Transverse colon (tissue), 4 donors: ENCODE results near the gene NCKAP5. TPM values are rescaled to one million over a fixed set of nuclear protein-coding genes. Genes with fewer than 3 reads are reported as not detected.

Source experiments
- DNase-seq: peaks from one replicate; pipeline ENCODE4 v3.0.0-alpha.2; 2019
- H3K27ac ChIP-seq, 4 donors: fragments of 200-600 bp; sonication (generic); 2 replicates each; pipeline ENCODE4 v1.5.1; 2016 to 2018; ENCODE audit warnings: inconsistent platforms in 4 of 4
- H3K27me3 ChIP-seq: fragments of 200-600 bp; sonication (generic); 2 replicates; pipeline ENCODE4 v1.5.1; 2017; ENCODE audit warnings: inconsistent platforms
- H3K36me3 ChIP-seq, 4 donors: fragments of 200-600 bp; sonication (generic); 2 replicates each; pipeline ENCODE4 v1.5.1; 2017 to 2019; ENCODE audit warnings: inconsistent platforms in 4 of 4
- H3K4me1 ChIP-seq, 4 donors: fragments of 200-600 bp; sonication (generic); 2 replicates each; pipeline ENCODE4 v1.5.1; 2017 to 2020; ENCODE audit warnings: inconsistent platforms in 4 of 4
- H3K4me3 ChIP-seq, 4 donors: fragments of 200-600 bp; sonication (generic); 1 replicate in 1 of 4; 2 replicates in 3 of 4; pipeline versions ENCODE4 v1.5.1 to v1.6.1; 2017 to 2019; ENCODE audit warnings: inconsistent platforms in 4 of 4
- H3K9me3 ChIP-seq, 2 donors: fragments of 200-600 bp; sonication (generic); 2 replicates each; pipeline ENCODE4 v1.5.1; 2017 to 2019; ENCODE audit warnings: inconsistent platforms in 2 of 2
- EP300 ChIP-seq: sonication (generic); formaldehyde crosslinking; IDR thresholded peaks from one replicate; pipeline ENCODE4 v1.6.1; 2017; ENCODE audit warnings: antibody characterized with exemption, low read depth
- POLR2A ChIP-seq: fragments of 450-650 bp; IDR thresholded peaks from one replicate; pipeline ENCODE4 v1.6.1; 2016; ENCODE audit warnings: antibody characterized with exemption, mild to moderate bottlenecking, moderate library complexity
- POLR2AphosphoS5 ChIP-seq, 3 donors: sonication (generic); formaldehyde crosslinking; IDR thresholded peaks; one replicate each; pipeline ENCODE4 v1.6.1; 2016; ENCODE audit warnings: antibody characterized with exemption in 3 of 3
- WGBS, 2 donors: methylation state at CpG; one replicate each; pipeline ENCODE4 v1.1.5; 2018; ENCODE audit warnings: low coverage in 1 of 2; 5-methylcytosine and 5-hydroxymethylcytosine counted together
- in situ Hi-C, 4 donors: fragments of 200-750 bp; cut with MboI; loops; one replicate each; pipeline versions ENCODE4 v1.15.0 to v1.15.1; 2017; ENCODE audit warnings: low sequenced_read_pairs in 3 of 4, low pct_ligation_motif_present in 1 of 4, low pct_unique_long_range_greater_than_20kb in 1 of 4
- intact Hi-C: fragments of 100-400 bp; cut with DNase I; formaldehyde crosslinking; loops from one replicate; pipeline ENCODE4 v1.15.1; 2023; ENCODE audit warnings: low total_unique reads
- total RNA-seq, 4 donors: library from RNA; depleted of rRNA; stranded (reverse); fragments of >200 nt; gene quantifications; one replicate each; pipeline ENCODE4 v1.1.0, GENCODE V29; 2016
- TF ChIP-seq, protein P1 (sequence below), 5 experiments: fragments of 200-600 bp in 3 of 5; fragments of 450-650 bp in 2 of 5; sonication (generic) in 3 of 5; IDR thresholded peaks; 1 replicate in 2 of 5; 2 replicates in 3 of 5; pipeline ENCODE4 v1.5.1; 2016 to 2017; ENCODE audit warnings: antibody characterized with exemption in 5 of 5, inconsistent platforms in 3 of 5, mild to moderate bottlenecking in 2 of 5, moderate library complexity in 1 of 5

The NCKAP5 gene
- total RNA-seq, 4 donors from 2014 or later: 1.1 to 10.9 (median 5.0) TPM

GRCh38 chr2:132732694-132733093 is 835.6 kb downstream of the NCKAP5 start:
- Histone ChIP-seq H3K27ac (no peak overlapping the region), H3K4me1 (no peaks in the 10 kb centered on the region), H3K36me3 (no peaks in the 10 kb centered on the region), H3K27me3 (no peaks in the 10 kb centered on the region), H3K9me3 (no peaks in the 10 kb centered on the region), H3K4me3 (no peak overlapping the region)
- TF ChIP-seq, protein P1, sequence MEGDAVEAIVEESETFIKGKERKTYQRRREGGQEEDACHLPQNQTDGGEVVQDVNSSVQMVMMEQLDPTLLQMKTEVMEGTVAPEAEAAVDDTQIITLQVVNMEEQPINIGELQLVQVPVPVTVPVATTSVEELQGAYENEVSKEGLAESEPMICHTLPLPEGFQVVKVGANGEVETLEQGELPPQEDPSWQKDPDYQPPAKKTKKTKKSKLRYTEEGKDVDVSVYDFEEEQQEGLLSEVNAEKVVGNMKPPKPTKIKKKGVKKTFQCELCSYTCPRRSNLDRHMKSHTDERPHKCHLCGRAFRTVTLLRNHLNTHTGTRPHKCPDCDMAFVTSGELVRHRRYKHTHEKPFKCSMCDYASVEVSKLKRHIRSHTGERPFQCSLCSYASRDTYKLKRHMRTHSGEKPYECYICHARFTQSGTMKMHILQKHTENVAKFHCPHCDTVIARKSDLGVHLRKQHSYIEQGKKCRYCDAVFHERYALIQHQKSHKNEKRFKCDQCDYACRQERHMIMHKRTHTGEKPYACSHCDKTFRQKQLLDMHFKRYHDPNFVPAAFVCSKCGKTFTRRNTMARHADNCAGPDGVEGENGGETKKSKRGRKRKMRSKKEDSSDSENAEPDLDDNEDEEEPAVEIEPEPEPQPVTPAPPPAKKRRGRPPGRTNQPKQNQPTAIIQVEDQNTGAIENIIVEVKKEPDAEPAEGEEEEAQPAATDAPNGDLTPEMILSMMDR (IDR thresholded peaks at IDR 0.05): no peak
- TF ChIP-seq POLR2AphosphoS5 (IDR thresholded peaks at IDR 0.05): no peak
- TF ChIP-seq POLR2A: no peak
- no peak for TF ChIP-seq EP300
- intact Hi-C loops (no loop called here), in situ Hi-C loops (no loop called here)
- DNase-seq: no peak
- WGBS, 2 donors: 92 to 96% methylated on average over 6 of the region's 6 CpGs

- H3K27me3 ChIP-seq: no peaks in the 10 kb centered on the region
- TF ChIP-seq, protein P1 (IDR thresholded peaks at IDR 0.05): no peak
- no peak for TF ChIP-seq EP300
- TF ChIP-seq POLR2AphosphoS5 (IDR thresholded peaks at IDR 0.05): no peak
- TF ChIP-seq POLR2A: no peak
- in situ Hi-C loops (no loop called here), intact Hi-C loops (no loop called here)
- DNase-seq: no peak
- H3K36me3 ChIP-seq: no peaks in the 10 kb centered on the region
- WGBS, 2 donors: 94% methylated on average over 5 of the region's 5 CpGs; no CpG with 5 or more reads in 1 of the 2 donors
- no peak overlapping the region for H3K4me3 ChIP-seq
- H3K27ac ChIP-seq: no peak overlapping the region
- no peaks in the 10 kb centered on the region for H3K9me3 ChIP-seq
- H3K4me1 ChIP-seq: no peaks in the 10 kb centered on the region
Observed at GRCh38 chr2:132731441-132731840, 836.8 kb downstream of the NCKAP5 start.

DNA sequence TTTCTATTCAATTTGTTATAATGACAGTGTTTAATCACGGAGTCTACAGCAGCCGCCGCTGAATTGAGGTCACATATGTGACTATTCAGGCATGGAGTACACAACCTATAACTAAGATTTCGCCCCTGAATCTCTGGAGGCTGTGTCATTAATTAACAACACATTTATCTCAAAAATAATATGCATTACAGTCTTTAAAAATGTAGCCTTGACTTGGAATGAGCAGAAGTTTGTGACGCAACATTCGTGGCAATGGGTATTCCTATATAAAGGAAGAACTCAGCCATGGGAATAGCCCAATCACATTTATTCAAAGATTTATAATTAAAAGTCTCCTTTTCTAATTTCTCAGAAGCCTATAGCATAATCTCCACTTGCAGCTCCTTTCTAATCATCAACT is 837.7 kb downstream of the NCKAP5 start:
- in situ Hi-C loops: no loop called here
- 92 to 100% methylated on average over 2 to 6 of the region's 6 CpGs for WGBS, 2 donors
- no peak for DNase-seq
- no peaks in the 10 kb centered on the region for H3K27me3 ChIP-seq
- intact Hi-C loops: no loop called here
- no peak overlapping the region for H3K27ac ChIP-seq
- TF ChIP-seq EP300 (no peak), POLR2A (no peak), POLR2AphosphoS5 (IDR thresholded peaks at IDR 0.05) (no peak)
- TF ChIP-seq, protein P1 (IDR thresholded peaks at IDR 0.05): no peak
- no peaks in the 10 kb centered on the region for H3K4me1 ChIP-seq
- no peaks in the 10 kb centered on the region for H3K9me3 ChIP-seq
- no peak overlapping the region for H3K4me3 ChIP-seq
- H3K36me3 ChIP-seq: no peaks in the 10 kb centered on the region

DNA sequence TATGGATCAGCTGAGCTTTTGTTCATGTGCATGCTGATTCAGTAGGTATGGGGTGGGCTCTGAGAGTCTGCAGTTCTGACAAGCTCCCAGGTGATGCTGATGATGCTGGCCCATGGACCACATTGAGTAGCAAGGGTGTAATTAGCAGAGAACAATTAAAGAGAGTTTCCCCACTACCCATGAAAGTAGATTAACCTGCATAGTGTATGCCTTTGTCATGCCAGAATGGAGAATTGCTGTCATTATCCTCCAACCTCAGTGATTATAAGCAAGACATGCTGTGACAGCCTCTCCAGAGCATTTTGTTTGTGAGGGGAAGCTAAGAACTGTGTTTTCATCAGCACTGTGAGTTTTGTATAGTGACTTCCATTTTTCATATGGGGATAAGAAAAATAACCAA is 838.7 kb downstream of the NCKAP5 start:
- DNase-seq: no peak
- Histone ChIP-seq H3K4me3 (no peak overlapping the region), H3K36me3 (no peaks in the 10 kb centered on the region), H3K4me1 (no peaks in the 10 kb centered on the region), H3K27ac (no peak overlapping the region), H3K27me3 (no peaks in the 10 kb centered on the region), H3K9me3 (no peaks in the 10 kb centered on the region)
- in situ Hi-C loops: no loop called here
- intact Hi-C loops: no loop called here
- TF ChIP-seq, protein P1 (IDR thresholded peaks at IDR 0.05): no peak
- TF ChIP-seq POLR2A: no peak
- no peak for TF ChIP-seq EP300
- no peak for TF ChIP-seq POLR2AphosphoS5 (IDR thresholded peaks at IDR 0.05)
